Endothelial cell of coronary artery (primary cell): Measurements from ENCODE around the gene DDAH2. TPM values are rescaled to one million over a fixed set of nuclear protein-coding genes. Genes with fewer than 3 reads are reported as not detected.

Experiments used
- total RNA-seq: library from RNA; depleted of rRNA; stranded (reverse); fragments of >200 nt; gene quantifications from 2 replicates; pipeline ENCODE4 v1.2.3, GENCODE V29; 2014

DDAH2 gene
- total RNA-seq, result 82.0 and 106 TPM in 2 replicates

DNA sequence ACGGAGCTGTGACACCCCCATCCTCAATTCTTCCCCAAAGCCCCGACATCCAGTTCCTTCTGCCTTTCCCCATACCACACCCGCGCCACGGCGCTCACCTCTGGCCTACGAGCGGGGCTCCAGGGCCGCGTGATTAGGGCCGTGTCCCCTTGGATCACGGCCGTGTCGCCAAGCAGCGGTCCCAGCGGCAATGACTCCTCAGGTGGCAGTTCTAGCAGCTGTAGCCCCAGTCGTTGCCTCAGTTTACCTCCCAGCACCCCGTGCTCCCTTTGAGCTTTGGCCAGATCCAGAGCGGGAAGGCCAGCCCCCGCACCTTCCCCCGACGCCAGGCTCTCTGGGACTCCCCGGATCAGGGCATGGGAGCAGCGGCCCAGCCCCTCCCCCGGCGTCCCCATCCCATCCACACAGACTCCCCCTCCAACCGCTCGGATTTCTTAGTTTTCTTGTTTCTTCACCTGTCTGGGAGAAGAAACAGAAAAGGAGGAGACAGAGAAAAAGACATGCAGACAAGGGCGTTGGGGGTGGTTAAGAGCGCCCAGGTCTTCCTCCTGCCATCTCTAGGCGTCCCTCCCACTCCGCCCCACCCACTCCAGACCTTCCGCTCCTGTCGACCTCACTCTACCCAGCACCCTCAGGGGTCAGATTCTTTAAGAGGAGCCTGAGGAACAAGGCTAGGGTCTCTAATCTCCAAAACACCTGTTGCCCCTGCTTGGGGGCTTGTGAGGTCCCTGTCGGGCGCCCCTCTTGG is at the start of gene DDAH2:
Gene DDAH2, minus strand, starts transcription at position 533 of the 748 bp plus-strand sequence. Its CDS starts 138 bp downstream, at position 395.

GRCh38 chr6:31776989-31777666 is 48.0 kb upstream of the DDAH2 start, which contains the start of gene VWA7:
TSS of gene VWA7 (minus strand) at chr6:31777328. CDS start at chr6:31776779, 549 bp downstream.

GRCh38 chr6:31762356-31762755 is 33.3 kb upstream of the DDAH2 start, which contains the start of gene SAPCD1:
TSS of gene SAPCD1 (plus strand) at chr6:31762656. CDS start at chr6:31763055, 399 bp downstream.

DNA sequence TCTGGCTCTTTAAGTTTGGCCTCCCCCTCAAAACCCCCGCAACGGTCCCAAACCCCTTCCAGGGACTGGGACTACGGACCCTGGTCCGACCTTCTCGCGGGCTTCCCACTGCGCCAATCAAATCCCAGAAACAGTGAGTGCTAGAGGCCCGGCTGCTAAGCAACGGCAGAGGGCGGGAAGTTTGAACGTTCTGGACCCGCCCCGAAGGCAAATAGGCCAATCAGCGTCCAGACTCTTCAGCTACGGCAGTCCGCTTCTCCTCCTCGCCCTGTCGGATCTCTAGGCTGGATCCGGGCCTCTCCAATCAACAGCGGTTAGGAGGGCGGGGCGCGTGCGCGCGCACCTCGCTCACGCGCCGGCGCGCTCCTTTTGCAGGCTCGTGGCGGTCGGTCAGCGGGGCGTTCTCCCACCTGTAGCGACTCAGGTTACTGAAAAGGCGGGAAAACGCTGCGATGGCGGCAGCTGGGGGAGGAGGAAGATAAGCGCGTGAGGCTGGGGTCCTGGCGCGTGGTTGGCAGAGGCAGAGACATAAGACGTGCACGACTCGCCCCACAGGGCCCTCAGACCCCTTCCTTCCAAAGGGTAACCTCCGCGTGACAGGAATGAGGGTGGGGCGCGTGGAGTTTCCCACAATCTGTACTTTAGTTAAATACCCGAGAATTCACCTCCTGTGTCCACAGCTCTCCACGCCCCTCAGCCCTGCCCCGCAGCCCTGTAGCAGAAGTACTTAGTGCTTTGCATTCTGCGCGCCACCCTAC is 10.7 kb upstream of the DDAH2 start, which contains the start of gene MSH5:
Gene MSH5, plus strand, starts transcription at position 367 of the 758 bp plus-strand sequence. CDS start 462 bp downstream, outside the sequence.

GRCh38 chr6:31736021-31736767 is 7.1 kb upstream of the DDAH2 start, which contains the start of gene CLIC1:
TSS of gene CLIC1 (minus strand) at chr6:31736530. CDS start at chr6:31736300, 230 bp downstream.

DNA sequence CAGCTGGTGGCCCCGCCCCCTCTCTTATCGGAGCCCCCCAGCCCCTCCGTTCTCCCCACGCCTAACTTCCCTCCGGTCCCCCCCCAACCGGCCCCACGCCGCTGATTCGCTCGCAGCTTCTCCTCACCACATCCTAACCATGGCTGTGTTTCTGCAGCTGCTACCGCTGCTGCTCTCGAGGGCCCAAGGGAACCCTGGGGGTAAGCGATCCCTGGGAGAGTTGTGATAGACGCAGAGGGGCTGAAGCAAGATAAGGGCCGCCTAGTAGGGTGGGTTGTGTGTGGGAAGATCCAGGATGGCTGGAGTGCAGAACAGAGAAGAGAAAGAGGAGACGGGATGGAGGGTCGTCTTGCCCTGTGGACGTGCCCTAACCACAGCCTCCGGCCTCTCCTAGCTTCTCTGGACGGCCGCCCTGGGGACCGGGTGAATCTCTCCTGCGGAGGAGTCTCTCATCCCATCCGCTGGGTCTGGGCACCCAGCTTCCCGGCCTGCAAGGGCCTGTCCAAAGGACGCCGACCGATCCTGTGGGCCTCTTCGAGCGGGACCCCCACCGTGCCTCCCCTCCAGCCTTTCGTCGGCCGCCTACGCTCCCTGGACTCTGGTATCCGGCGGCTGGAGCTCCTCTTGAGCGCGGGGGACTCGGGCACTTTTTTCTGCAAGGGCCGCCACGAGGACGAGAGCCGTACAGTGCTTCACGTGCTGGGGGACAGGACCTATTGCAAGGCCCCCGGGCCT is 5.7 kb downstream of the DDAH2 start, which contains the start of gene MPIG6B:
Gene MPIG6B, plus strand, starts transcription at position 129 of the 735 bp plus-strand sequence. Its CDS starts 11 bp downstream, at position 140.

GRCh38 chr6:31721351-31722020 is 7.6 kb downstream of the DDAH2 start, which contains the start of gene LY6G6C:
TSS of gene LY6G6C (minus strand) at chr6:31721746. CDS start at chr6:31721679, 67 bp downstream.

GRCh38 chr6:31715022-31715958 is 13.8 kb downstream of the DDAH2 start, which contains the start of gene LY6G6D:
TSS of gene LY6G6D (plus strand) at chr6:31715348. CDS start at chr6:31715356, 8 bp downstream.

DNA sequence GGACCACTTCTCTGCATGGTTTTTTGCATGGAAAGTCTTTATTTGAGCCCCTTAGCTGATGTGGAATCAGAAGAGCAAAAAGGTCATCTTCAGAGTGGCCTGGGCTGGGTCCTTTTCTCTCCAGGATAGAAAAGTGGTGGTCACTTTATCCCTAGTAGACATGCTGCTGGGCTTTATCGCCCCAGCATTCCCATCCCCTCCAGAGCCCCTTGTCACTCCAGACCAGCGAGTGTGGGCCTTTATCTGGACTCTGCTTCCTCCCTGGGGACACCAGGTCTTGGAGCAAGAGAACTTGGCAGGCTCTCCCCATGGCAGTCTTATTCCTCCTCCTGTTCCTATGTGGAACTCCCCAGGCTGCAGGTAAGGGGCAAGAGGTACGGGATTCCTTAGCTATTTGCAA is 22.5 kb downstream of the DDAH2 start, which contains the start of gene LY6G6F:
Gene LY6G6F, plus strand, starts transcription at position 268 of the 400 bp plus-strand sequence. Its CDS starts 41 bp downstream, at position 309.

DNA sequence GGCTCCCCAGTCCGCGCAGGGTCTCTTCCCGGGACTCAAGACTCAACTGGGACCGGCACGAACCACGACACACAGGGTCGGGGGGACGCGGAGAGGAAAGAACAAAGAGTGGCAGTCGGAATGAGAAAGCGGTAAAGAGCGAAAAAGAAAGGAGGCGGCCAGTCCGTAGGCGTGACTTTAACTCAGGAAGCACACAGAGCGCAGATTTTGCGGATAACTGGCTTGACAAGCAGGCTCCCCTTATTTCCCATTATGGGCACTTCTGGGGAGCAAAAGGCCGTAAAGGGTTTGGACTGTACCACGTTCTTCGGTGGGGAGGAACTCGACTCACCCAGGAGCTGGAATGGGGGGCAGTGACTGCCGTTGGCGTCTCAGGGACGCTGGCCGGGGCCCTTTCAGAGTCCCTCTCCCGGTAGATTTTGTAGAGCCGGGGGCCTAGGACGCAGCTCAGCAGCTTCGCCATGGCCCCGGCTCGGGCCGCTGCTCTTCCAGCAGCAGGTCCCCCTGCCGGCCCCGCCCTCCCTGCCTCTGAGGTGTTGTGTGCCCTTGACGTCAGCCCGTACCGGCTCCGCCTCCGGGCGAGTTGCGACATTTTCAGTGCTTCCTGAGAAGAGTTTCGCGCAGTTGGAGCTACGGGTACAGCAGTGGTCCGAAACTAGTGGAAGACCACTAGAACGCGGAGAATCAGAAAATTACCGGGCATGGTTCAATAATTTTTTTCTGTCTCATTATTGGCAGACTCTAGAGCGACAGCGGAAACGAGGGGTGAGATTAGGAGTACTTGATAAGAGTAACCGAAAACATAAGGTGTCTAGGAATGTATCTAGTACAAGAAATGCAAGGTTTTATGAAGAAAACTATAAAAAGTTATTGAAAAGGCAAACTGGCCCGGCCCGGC is 26.0 kb downstream of the DDAH2 start, which contains the start of gene ABHD16A:
Gene ABHD16A, minus strand, starts transcription at position 506 of the 898 bp plus-strand sequence. Its CDS starts 43 bp downstream, at position 463.

GRCh38 chr6:31680226-31681134 is 48.6 kb downstream of the DDAH2 start, which contains the start of gene LY6G5C:
TSS of gene LY6G5C (minus strand) at chr6:31681067. CDS start at chr6:31680373, 694 bp downstream.

Other genes with a start within 250 kb of the DDAH2 start
- gene MICB, start 231.2 kb downstream of the DDAH2 start, total RNA-seq, result 11.3 and 15.7 TPM in 2 replicates
- gene MCCD1, start 200.3 kb downstream of the DDAH2 start, total RNA-seq, result not detected in 2 replicates
- 296 and 474 TPM in 2 replicates for gene DDX39B, start 187.3 kb downstream of the DDAH2 start, total RNA-seq
- 0.36 and 0.66 TPM in 2 replicates for gene ATP6V1G2, start 182.7 kb downstream of the DDAH2 start, total RNA-seq
- 24.7 and 29.7 TPM in 2 replicates for gene NFKBIL1, start 181.7 kb downstream of the DDAH2 start, total RNA-seq
- not detected in 2 replicates for gene LTA, start 157.0 kb downstream of the DDAH2 start, total RNA-seq
- not detected in 2 replicates for gene TNF, start 153.7 kb downstream of the DDAH2 start, total RNA-seq
- 2.1 and 2.3 TPM in 2 replicates for gene LTB, start 146.9 kb downstream of the DDAH2 start, total RNA-seq
- gene LST1, start 143.0 kb downstream of the DDAH2 start, total RNA-seq, result 0.72 and 1.0 TPM in 2 replicates
- gene NCR3, start 136.3 kb downstream of the DDAH2 start, total RNA-seq, result not detected in 2 replicates
- not detected in 2 replicates for gene AIF1, start 114.1 kb downstream of the DDAH2 start, total RNA-seq
- 31.2 and 39.4 TPM in 2 replicates for gene PRRC2A, start 108.6 kb downstream of the DDAH2 start, total RNA-seq
- 84.7 and 106 TPM in 2 replicates for gene BAG6, start 76.6 kb downstream of the DDAH2 start, total RNA-seq
- 0.19 and 0.54 TPM in 2 replicates for gene APOM, start 73.4 kb downstream of the DDAH2 start, total RNA-seq
- gene C6orf47, start 68.5 kb downstream of the DDAH2 start, total RNA-seq, result 18.3 and 21.0 TPM in 2 replicates
- 11.3 and 11.6 TPM in 2 replicates for gene GPANK1, start 64.3 kb downstream of the DDAH2 start, total RNA-seq
- gene CSNK2B, start 63.2 kb downstream of the DDAH2 start, total RNA-seq, result 88.2 and 101 TPM in 2 replicates
- gene LY6G5B, start 59.3 kb downstream of the DDAH2 start, total RNA-seq, result 2.2 and 3.6 TPM in 2 replicates
- 1.1 and 1.3 TPM in 2 replicates for gene LY6G5C, start 48.2 kb downstream of the DDAH2 start, total RNA-seq
- 49.1 and 57.8 TPM in 2 replicates for gene ABHD16A, start 26.0 kb downstream of the DDAH2 start, total RNA-seq
- gene LY6G6F, start 22.4 kb downstream of the DDAH2 start, total RNA-seq, result not detected in 2 replicates
- gene LY6G6D, start 14.0 kb downstream of the DDAH2 start, total RNA-seq, result not detected in 2 replicates
- gene LY6G6C, start 7.6 kb downstream of the DDAH2 start, total RNA-seq, result not detected in 2 replicates
- not detected in 2 replicates for gene MPIG6B, start 5.9 kb downstream of the DDAH2 start, total RNA-seq
- 714 and 927 TPM in 2 replicates for gene CLIC1, start 7.2 kb upstream of the DDAH2 start, total RNA-seq
- gene MSH5, start 10.7 kb upstream of the DDAH2 start, total RNA-seq, result 3.7 and 4.6 TPM in 2 replicates
- 0.81 and 1.3 TPM in 2 replicates for gene SAPCD1, start 33.4 kb upstream of the DDAH2 start, total RNA-seq
- gene VWA7, start 48.0 kb upstream of the DDAH2 start, total RNA-seq, result 0.09 TPM in 1 of 2 replicates, not detected in the other
- 64.4 and 67.7 TPM in 2 replicates for gene VARS1, start 66.5 kb upstream of the DDAH2 start, total RNA-seq
- 33.2 and 44.6 TPM in 2 replicates for gene LSM2, start 77.7 kb upstream of the DDAH2 start, total RNA-seq
- gene HSPA1L, start 86.0 kb upstream of the DDAH2 start, total RNA-seq, result 0.72 and 0.85 TPM in 2 replicates
- gene HSPA1A, start 86.2 kb upstream of the DDAH2 start, total RNA-seq, result 73.9 and 103 TPM in 2 replicates
- 73.8 and 84.7 TPM in 2 replicates for gene HSPA1B, start 98.4 kb upstream of the DDAH2 start, total RNA-seq
- gene NEU1, start 133.5 kb upstream of the DDAH2 start, total RNA-seq, result 38.6 and 40.2 TPM in 2 replicates
- gene SLC44A4, start 149.7 kb upstream of the DDAH2 start, total RNA-seq, result under 0.01 TPM in 1 of 2 replicates, not detected in the other
- gene EHMT2, start 168.4 kb upstream of the DDAH2 start, total RNA-seq, result 54.2 and 56.9 TPM in 2 replicates
- 4.2 and 6.8 TPM in 2 replicates for gene ZBTB12, start 172.8 kb upstream of the DDAH2 start, total RNA-seq
- gene C2, start 198.4 kb upstream of the DDAH2 start, total RNA-seq, result 0.19 TPM in 1 of 2 replicates, not detected in the other
- 0.90 and 4.7 TPM in 2 replicates for gene CFB, start 216.8 kb upstream of the DDAH2 start, total RNA-seq
- gene NELFE, start 229.7 kb upstream of the DDAH2 start, total RNA-seq, result 99.7 and 109 TPM in 2 replicates
- 40.9 and 43.4 TPM in 2 replicates for gene SKIC2, start 229.9 kb upstream of the DDAH2 start, total RNA-seq
- 7.8 and 11.1 TPM in 2 replicates for gene DXO, start 242.8 kb upstream of the DDAH2 start, total RNA-seq